ENCODE results near the gene CRYZ.
A peak's percentile ranks its signal among the peaks of the same experiment; 100 is the strongest.

The CRYZ gene

DNA sequence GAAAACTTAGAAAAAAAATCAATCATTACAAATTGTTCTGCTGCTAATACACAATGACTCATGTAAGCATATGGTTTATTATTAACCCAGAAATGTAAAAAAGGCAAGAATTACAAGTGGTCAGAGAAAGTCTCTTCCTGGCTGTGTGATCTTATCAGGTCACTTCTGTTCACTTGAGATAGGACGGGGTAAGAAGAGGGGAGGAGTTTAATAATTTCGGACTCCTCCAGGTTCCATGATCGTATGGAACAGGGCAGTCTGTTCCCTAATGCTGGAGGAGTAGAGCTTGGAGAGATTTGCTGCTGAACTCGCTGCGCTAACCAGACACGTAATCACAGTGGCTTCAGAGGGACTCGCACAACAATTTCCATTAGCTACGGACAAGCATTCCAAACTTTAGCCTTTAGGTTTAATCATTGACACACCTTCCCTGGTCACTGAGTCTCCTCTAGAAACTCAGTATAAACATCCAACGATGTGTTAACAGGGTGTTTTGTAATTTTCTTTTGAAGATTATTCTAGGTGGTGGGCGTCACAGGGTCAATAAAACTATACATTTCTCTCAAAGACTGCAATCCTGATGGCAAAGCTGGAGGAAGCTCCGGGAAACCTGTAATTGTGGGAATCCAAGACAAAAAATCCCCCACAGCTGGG lies 1.3 kb downstream of the CRYZ start:
- no peak for DNase-seq (ENCODE audit: low read depth)

- DNase-seq (ENCODE audit: low read depth) = no peak
These were observed 2.9 kb downstream of the CRYZ start for GRCh38 chr1:74729741-74730478.

DNA sequence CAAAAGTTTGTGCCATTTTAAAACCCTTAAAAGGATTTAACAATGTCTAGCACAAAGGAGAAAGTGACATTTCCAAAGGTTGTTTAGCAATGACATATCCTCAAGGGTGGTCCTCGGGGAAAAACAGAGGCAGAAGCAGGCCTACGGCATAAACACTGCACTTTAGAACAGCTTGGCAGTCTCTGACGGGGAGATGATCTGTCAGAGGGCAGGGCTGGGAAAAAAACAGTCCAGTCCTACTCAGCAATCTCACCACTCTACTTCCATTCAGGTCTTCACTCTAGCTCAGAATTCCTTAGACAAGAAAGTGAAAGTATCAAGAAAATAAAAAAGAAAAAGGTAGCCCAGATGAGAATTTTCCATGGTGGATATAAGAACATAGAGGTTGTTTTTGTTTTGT lies 4.1 kb downstream of the CRYZ start:
- no peak for DNase-seq (ENCODE audit: low read depth)

DNA sequence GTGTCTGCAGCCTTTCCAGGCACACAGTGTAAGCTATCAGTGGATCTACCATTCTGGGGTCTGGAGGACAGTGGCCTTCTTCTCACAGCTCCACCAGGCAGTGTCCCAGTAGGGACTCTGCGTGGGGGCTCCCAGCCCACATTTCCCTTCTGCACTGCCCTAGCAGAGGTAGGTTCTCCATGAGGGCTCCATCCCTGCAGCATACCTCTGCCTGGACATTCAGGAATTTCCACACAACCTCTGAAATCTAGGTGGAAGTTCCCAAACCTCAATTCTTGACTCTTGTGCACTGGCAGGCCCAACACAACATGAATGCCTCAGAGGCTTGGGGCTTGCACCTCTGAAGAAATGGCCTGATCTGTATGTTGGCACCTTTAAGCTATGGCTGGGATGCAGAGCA lies 6.8 kb downstream of the CRYZ start:
- DNase-seq (ENCODE audit: low read depth) = no peak

GRCh38 chr1:74717626-74718025 lies 15.2 kb downstream of the CRYZ start:
- no peak for DNase-seq (ENCODE audit: low read depth)

GRCh38 chr1:74716822-74717221 lies 16.0 kb downstream of the CRYZ start:
- DNase-seq (ENCODE audit: low read depth) = no peak

GRCh38 chr1:74715806-74716205 lies 17.0 kb downstream of the CRYZ start:
- no peak for DNase-seq (ENCODE audit: low read depth)

DNA sequence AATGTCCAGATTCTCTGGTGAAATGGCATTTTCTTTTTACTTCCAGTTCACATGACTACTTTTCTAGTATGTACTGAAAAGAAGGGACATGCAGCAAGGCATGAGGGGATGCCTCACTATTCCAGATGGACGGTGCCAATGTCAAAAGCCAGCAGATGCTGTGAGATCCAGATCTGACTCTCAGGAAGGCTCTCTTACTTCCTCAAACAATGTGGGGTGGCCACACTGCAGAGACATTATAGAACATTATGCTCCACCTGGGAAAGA lies 17.7 kb downstream of the CRYZ start:
- DNase-seq (ENCODE audit: low read depth) = no peak

DNA sequence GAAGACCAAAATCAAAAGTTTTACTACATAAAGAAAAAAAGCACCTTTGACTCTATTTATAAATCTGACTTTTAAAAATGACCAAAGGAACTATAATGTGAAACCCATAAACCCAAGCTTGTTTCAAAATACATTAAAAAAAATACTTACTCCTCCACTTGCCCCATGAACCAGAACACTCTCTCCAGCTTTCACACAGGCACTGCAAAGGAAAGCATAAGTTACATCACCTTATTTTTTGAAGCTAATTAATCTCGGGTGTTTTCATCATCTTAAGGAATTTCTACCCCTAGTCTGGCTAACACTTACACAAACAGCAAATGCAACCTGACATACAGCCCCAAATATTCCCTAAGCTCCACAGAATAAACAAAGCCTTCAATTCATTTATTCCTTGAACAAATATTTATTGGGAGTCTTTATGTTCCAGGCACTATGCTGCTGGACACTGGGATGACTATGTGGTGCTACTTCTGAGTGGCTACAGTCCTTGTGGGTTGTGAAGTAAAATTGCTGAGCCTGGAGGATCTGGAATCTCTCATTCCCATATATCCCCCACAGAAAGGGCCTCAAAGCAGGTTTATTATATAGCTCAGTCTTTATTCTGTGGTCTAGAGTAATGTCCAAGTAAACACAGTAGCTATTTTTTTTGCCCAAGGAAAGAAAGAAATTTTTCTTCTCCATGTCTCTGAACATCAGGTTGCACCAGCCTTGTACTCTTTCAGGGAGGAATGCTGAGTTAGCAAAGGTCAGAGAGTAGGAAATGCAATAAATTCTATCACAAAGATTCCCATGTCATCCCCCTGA lies 18.2 kb downstream of the CRYZ start:
- DNase-seq (ENCODE audit: low read depth) = no peak

GRCh38 chr1:74713849-74714248 lies 19.0 kb downstream of the CRYZ start:
- no peak for DNase-seq (ENCODE audit: low read depth)

GRCh38 chr1:74712881-74713280 lies 20.0 kb downstream of the CRYZ start:
- DNase-seq (ENCODE audit: low read depth) = no peak

- DNase-seq (ENCODE audit: low read depth) = no peak
These were observed 29.3 kb downstream of the CRYZ start for GRCh38 chr1:74703386-74704182.

- no peak for DNase-seq (ENCODE audit: low read depth)
These were observed 33.5 kb downstream of the CRYZ start for GRCh38 chr1:74699331-74699730.

GRCh38 chr1:74697832-74698231 lies 35.0 kb downstream of the CRYZ start:
- no peak for DNase-seq (ENCODE audit: low read depth)

GRCh38 chr1:74693473-74693872 lies 39.4 kb downstream of the CRYZ start:
- peak; percentile 46 for DNase-seq (ENCODE audit: low read depth)

DNA sequence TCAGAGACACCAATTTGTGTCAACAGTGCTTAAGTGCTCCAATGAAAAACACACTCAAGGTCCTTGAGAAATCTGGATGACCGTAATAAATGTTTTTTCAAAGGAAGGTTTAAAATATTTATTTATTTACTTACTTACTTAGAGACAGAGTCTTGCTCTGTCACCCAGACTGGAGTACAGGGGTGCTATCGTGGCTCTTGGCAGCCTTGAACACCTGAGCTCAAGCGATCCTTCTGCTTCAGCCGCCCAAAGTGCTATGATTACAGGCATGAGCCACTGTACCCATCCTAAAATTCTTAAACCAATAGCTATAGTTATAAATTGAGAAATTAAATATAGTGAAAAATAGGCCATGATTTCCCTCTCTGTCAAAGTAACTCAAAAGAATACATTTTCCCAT lies 41.9 kb downstream of the CRYZ start:
- no peak for DNase-seq (ENCODE audit: low read depth)

DNA sequence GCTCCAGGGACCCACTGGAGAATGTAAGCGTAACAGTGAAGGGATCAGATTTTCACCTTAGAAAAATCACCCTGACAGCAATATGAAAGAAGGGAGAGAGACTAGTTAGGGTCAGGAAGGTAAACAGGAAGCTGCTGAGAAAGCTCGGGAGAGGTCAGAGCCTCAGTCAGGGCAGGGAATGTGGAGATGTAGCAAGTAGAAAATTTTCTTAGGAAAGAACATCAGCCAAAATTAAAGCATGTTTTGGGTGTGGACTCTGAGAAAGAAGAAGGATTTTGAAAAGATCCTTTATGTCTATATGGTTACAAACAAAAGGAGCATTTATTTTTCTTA lies 42.5 kb downstream of the CRYZ start:
- DNase-seq (ENCODE audit: low read depth) = no peak

GRCh38 chr1:74689621-74690363 lies 43.1 kb downstream of the CRYZ start:
- DNase-seq (ENCODE audit: low read depth) = peak; percentile 20

DNA sequence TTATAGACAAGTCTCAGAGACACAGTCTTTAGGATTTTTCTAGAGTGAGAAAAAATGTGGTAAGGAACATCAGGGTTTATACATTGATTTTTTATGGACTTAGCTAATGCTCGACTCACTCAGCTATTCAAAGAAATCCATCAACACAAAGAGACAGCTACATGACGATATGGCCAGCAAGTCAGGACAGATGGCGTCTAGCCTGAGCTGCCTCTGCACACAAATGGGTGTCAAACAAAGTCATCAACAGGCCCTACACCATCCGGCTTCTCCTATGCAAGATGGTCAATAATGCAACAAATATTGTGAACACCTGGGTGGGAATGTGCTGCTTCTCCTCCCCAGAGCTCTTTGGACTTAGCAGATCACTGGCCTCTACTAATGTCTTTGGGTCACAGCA lies 45.9 kb downstream of the CRYZ start:
- no peak for DNase-seq (ENCODE audit: low read depth)

- DNase-seq (ENCODE audit: low read depth) = no peak
These were observed 48.5 kb downstream of the CRYZ start for GRCh38 chr1:74684301-74684700.

GRCh38 chr1:74683656-74684055 lies 49.2 kb downstream of the CRYZ start:
- no peak for DNase-seq (ENCODE audit: low read depth)

- DNase-seq (ENCODE audit: low read depth) = no peak
These were observed 51.0 kb downstream of the CRYZ start for GRCh38 chr1:74681851-74682250.
